HG02571 (cell line): ENCODE results near the gene IFNK.

ENCODE experiments used
- ATAC-seq: cut with Tn5 transposase; IDR thresholded peaks from one replicate; pipeline ENCODE4 v1.9.1; 2021; ENCODE audit warnings: mild to moderate bottlenecking, moderate library complexity; ENCODE audit not compliant: unreplicated experiment

IFNK gene

GRCh38 chr9:27510780-27511179, 13.3 kb upstream of the IFNK start:
- no peak for ATAC-seq

GRCh38 chr9:27511771-27512170, 12.3 kb upstream of the IFNK start:
- no peak for ATAC-seq

GRCh38 chr9:27514551-27514950, 9.5 kb upstream of the IFNK start:
- no peak for ATAC-seq

GRCh38 chr9:27518006-27518405, 6.1 kb upstream of the IFNK start:
- no peak for ATAC-seq

GRCh38 chr9:27518809-27519208, 5.3 kb upstream of the IFNK start:
- no peak for ATAC-seq

- ATAC-seq, result no peak
Measured at GRCh38 chr9:27519466-27520465, 4.3 kb upstream of the IFNK start.

GRCh38 chr9:27520986-27521385, 3.1 kb upstream of the IFNK start:
- no peak for ATAC-seq

- no peak for ATAC-seq
Measured at GRCh38 chr9:27523141-27523540, 949 bp upstream of the IFNK start.

GRCh38 chr9:27527702-27528075, 3.6 kb downstream of the IFNK start:
- ATAC-seq, result no peak

- ATAC-seq, result peak; percentile 52
Measured at GRCh38 chr9:27528076-27528885, 4.2 kb downstream of the IFNK start.

- ATAC-seq, result peak; percentile 52
Measured at GRCh38 chr9:27528886-27529315, 4.8 kb downstream of the IFNK start.

GRCh38 chr9:27529316-27530278, 5.5 kb downstream of the IFNK start, which contains the start of gene MOB3B:
Gene MOB3B, minus strand, starts transcription at chr9:27529814. Its CDS starts 74,264 bp downstream, at chr9:27455550.
- ATAC-seq, result peak; percentile 77

- ATAC-seq, result no peak
Measured at GRCh38 chr9:27530915-27531755, 7.0 kb downstream of the IFNK start.

- ATAC-seq, result no peak
Measured at GRCh38 chr9:27532046-27532445, 8.0 kb downstream of the IFNK start.

GRCh38 chr9:27533311-27533710, 9.2 kb downstream of the IFNK start:
- ATAC-seq, result no peak

GRCh38 chr9:27534131-27534530, 10.0 kb downstream of the IFNK start:
- no peak for ATAC-seq

GRCh38 chr9:27534658-27535209, 10.6 kb downstream of the IFNK start:
- no peak for ATAC-seq

GRCh38 chr9:27535701-27536118, 11.6 kb downstream of the IFNK start:
- ATAC-seq, result no peak

- ATAC-seq, result no peak
Measured at GRCh38 chr9:27536168-27536567, 12.1 kb downstream of the IFNK start.
